Measurements from ENCODE around the gene METTL26. TPM values are rescaled to one million over a fixed set of nuclear protein-coding genes. Genes with fewer than 3 reads are reported as not detected.

Gene METTL26
- total and polyA plus RNA-seq, 9 of the 15 experiments (the other 6 are each of a cell fraction or from before 2014, with no cell fraction given): 7.3 to 262 (median 80.9) TPM

- TF ChIP-seq ZNF644 (tag; IDR thresholded peaks at IDR 0.05; ENCODE audit: low read depth) (no peak), ZBED1 (IDR thresholded peaks at IDR 0.05) (peak; percentile 45; the same call in 1 of the 2 replicates), U2AF2 (optimal IDR thresholded peaks at IDR 0.05; ENCODE audit: low read depth, low read length) (no peak), ZBTB8A (IDR thresholded peaks at IDR 0.05; ENCODE audit: partially characterized antibody) (no peak), ZEB2 (IDR thresholded peaks at IDR 0.05) (no peak), ZKSCAN3 (CRISPR knock-in tag; IDR thresholded peaks at IDR 0.05) (no peak), CBX3 (IDR thresholded peaks at IDR 0.05; ENCODE audit: borderline replicate concordance in 1 of 2, low read length in 2 of 2) (no peak), SMARCA4 (IDR thresholded peaks at IDR 0.05) (no peak), POLR2G (IDR thresholded peaks at IDR 0.05; ENCODE audit: low read depth, low read length) (peak; percentile 96), USF1 (CRISPR knock-in tag; IDR thresholded peaks at IDR 0.05) (no peak; the same call in 1 of the 2 replicates), DPF2 (IDR thresholded peaks at IDR 0.05) (no peak), XRCC5 (IDR thresholded peaks at IDR 0.05; ENCODE audit: low read depth, low read length) (no peak), ZNF3 (CRISPR knock-in tag; IDR thresholded peaks at IDR 0.05) (no peak), ZNF23 (CRISPR knock-in tag; IDR thresholded peaks at IDR 0.05) (no peak), DEAF1 (CRISPR knock-in tag; IDR thresholded peaks at IDR 0.05) (no peak), SETDB1 (IDR thresholded peaks at IDR 0.05; ENCODE audit: low read length) (no peak), ZNF277 (CRISPR knock-in tag; IDR thresholded peaks at IDR 0.05; ENCODE audit: borderline replicate concordance) (no peak), TAF15 (IDR thresholded peaks at IDR 0.05; ENCODE audit: low read depth, low read length) (no peak), ZBTB17 (CRISPR knock-in tag; IDR thresholded peaks at IDR 0.05) (peak; percentile 79), C11orf30 (IDR thresholded peaks at IDR 0.05; ENCODE audit: low read depth) (peak; percentile 79), MEF2A (IDR thresholded peaks at IDR 0.05; ENCODE audit: control insufficient read depth, low read depth, low read length) (no peak), POLR2B (IDR thresholded peaks at IDR 0.05; ENCODE audit: low read depth, partially characterized antibody) (no peak), RBM22 (IDR thresholded peaks at IDR 0.05; ENCODE audit: low read depth, low read length, poor library complexity, severe bottlenecking) (peak; percentile 52), HMGN3 (IDR thresholded peaks at IDR 0.05; ENCODE audit: borderline replicate concordance, extremely low read depth, insufficient read length, low read depth, low read length) (peak; percentile 73)
- TF ChIP-seq, protein P1, sequence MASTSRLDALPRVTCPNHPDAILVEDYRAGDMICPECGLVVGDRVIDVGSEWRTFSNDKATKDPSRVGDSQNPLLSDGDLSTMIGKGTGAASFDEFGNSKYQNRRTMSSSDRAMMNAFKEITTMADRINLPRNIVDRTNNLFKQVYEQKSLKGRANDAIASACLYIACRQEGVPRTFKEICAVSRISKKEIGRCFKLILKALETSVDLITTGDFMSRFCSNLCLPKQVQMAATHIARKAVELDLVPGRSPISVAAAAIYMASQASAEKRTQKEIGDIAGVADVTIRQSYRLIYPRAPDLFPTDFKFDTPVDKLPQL (IDR thresholded peaks at IDR 0.05; ENCODE audit: extremely low read depth, insufficient read length): no peak
Measured at GRCh38 chr16:588889-589657, 47.0 kb downstream of the METTL26 start (continued).
